SW480 (cell line): ENCODE measurements around the gene ACTN4.
A peak's percentile ranks its signal among the peaks of the same experiment; 100 is the strongest.

Experiments used
- DNase-seq: peaks from one replicate; pipeline ENCODE4 v3.0.0-alpha.2; 2016; ENCODE audit warnings: low spot score

Gene ACTN4

GRCh38 chr19:38695832-38696728, 48.6 kb downstream of the ACTN4 start:
- DNase-seq, result no peak

- DNase-seq, result no peak
Measured at GRCh38 chr19:38696729-38697055, 49.2 kb downstream of the ACTN4 start.

- DNase-seq, result no peak
Measured at GRCh38 chr19:38697197-38697596, 49.7 kb downstream of the ACTN4 start.

- DNase-seq, result no peak
Measured at GRCh38 chr19:38697641-38698071, 50.2 kb downstream of the ACTN4 start.

- no peak for DNase-seq
Measured at GRCh38 chr19:38698225-38699026, 51.0 kb downstream of the ACTN4 start.

GRCh38 chr19:38699027-38699346, 51.5 kb downstream of the ACTN4 start:
- DNase-seq, result no peak

GRCh38 chr19:38699647-38700349, 52.3 kb downstream of the ACTN4 start:
- no peak for DNase-seq

- no peak for DNase-seq
Measured at GRCh38 chr19:38700350-38700901, 53.0 kb downstream of the ACTN4 start.

- DNase-seq, result no peak
Measured at GRCh38 chr19:38700902-38701454, 53.5 kb downstream of the ACTN4 start.

- no peak for DNase-seq
Measured at GRCh38 chr19:38701455-38702063, 54.1 kb downstream of the ACTN4 start.

- DNase-seq, result peak; percentile 50
Measured at GRCh38 chr19:38702278-38702677, 54.8 kb downstream of the ACTN4 start.

GRCh38 chr19:38703509-38703908, 56.1 kb downstream of the ACTN4 start:
- no peak for DNase-seq

- no peak for DNase-seq
Measured at GRCh38 chr19:38704488-38705026, 57.1 kb downstream of the ACTN4 start.

- no peak for DNase-seq
Measured at GRCh38 chr19:38705197-38706019, 58.0 kb downstream of the ACTN4 start.

- DNase-seq, result peak; percentile 60
Measured at GRCh38 chr19:38706792-38707511, 59.5 kb downstream of the ACTN4 start.

GRCh38 chr19:38707512-38708114, 60.2 kb downstream of the ACTN4 start:
- DNase-seq, result no peak

- no peak for DNase-seq
Measured at GRCh38 chr19:38708413-38709024, 61.1 kb downstream of the ACTN4 start.

GRCh38 chr19:38709119-38709518, 61.7 kb downstream of the ACTN4 start:
- no peak for DNase-seq
